ENCODE measurements around the gene VIPR2.
"Not testable (repeated sequence)": the region's sequence is repeated elsewhere in the genome, so short reads cannot be mapped to it uniquely, and the experiment has no call there.

VIPR2 gene

GRCh38 chr7:159007364-159007995, 137.2 kb downstream of the VIPR2 start:
- TF ChIP-seq CTCF (IDR thresholded peaks at IDR 0.05; ENCODE audit: low read depth, low read length), result no peak
- no peak for DNase-seq
- Histone ChIP-seq H3K4me3 (ENCODE audit: low read depth, low read length) (no peak overlapping the region), H3K27ac (no peak overlapping the region), H3K27me3 (ENCODE audit: insufficient read depth, low read depth, severe bottlenecking) (no peaks in the 10 kb centered on the region), H3K36me3 (no peaks in the 10 kb centered on the region), H3K9me3 (ENCODE audit: severe bottlenecking) (no peaks in the 10 kb centered on the region)

GRCh38 chr7:159006610-159007130, 138.0 kb downstream of the VIPR2 start:
- no peaks in the 10 kb centered on the region for H3K27me3 ChIP-seq (ENCODE audit: insufficient read depth, low read depth, severe bottlenecking)
- H3K36me3 ChIP-seq, result no peaks in the 10 kb centered on the region
- H3K4me3 ChIP-seq (ENCODE audit: low read depth, low read length), result no peak overlapping the region
- no peak for TF ChIP-seq CTCF (IDR thresholded peaks at IDR 0.05; ENCODE audit: low read depth, low read length)
- no peaks in the 10 kb centered on the region for H3K9me3 ChIP-seq (ENCODE audit: severe bottlenecking)
- H3K27ac ChIP-seq, result no peak overlapping the region
- no peak for DNase-seq

DNA sequence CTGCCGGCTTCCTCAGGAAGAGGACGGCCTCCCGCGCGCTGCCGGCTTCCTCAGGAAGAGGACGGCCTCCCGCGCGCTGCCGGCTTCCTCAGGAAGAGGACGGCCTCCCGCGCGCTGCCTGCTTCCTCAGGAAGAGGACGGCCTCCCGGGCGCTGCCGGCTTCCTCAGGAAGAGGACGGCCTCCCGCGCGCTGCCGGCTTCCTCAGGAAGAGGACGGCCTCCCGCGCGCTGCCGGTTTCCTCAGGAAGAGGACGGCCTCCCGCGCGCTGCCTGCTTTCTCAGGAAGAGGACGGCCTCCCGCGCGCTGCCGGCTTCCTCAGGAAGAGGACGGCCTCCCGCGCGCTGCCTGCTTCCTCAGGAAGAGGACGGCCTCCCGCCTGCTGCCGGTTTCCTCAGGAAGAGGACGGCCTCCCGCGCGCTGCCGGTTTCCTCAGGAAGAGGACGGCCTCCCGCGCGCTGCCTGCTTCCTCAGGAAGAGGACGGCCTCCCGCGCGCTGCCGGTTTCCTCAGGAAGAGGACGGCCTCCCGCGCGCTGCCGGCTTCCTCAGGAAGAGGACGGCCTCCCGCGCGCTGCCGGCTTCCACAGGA, 138.6 kb downstream of the VIPR2 start:
- H3K27ac ChIP-seq; H3K4me3 ChIP-seq (ENCODE audit: low read depth, low read length); H3K27me3 ChIP-seq (ENCODE audit: insufficient read depth, low read depth, severe bottlenecking); DNase-seq; H3K9me3 ChIP-seq (ENCODE audit: severe bottlenecking); H3K36me3 ChIP-seq: not testable (repeated sequence)

- Histone ChIP-seq H3K36me3 (no peaks in the 10 kb centered on the region), H3K27ac (no peak overlapping the region), H3K27me3 (ENCODE audit: insufficient read depth, low read depth, severe bottlenecking) (no peaks in the 10 kb centered on the region), H3K9me3 (ENCODE audit: severe bottlenecking) (no peaks in the 10 kb centered on the region), H3K4me3 (ENCODE audit: low read depth, low read length) (no peak overlapping the region)
- no peak for DNase-seq
- TF ChIP-seq CTCF (IDR thresholded peaks at IDR 0.05; ENCODE audit: low read depth, low read length), result no peak
These were observed 139.0 kb downstream of the VIPR2 start for GRCh38 chr7:159005618-159006017.

DNA sequence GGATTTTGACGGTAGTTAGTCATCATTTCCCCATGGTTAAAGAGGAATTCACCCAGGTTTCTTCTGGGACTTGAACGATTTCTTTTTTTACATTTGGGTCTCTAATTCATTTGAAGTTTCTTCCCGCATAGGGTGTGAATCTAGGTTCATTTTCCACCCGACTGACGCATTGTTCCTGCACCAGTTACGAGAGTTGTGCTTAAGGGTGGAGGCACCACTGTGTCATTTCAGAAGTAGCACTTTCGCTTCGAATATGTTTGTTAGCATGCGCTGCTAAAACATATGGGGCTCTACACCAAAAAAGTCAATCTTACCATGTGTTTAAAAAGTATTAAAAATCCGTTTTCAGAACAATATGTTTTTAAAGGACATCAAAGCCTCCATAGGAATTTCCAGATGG, 140.3 kb downstream of the VIPR2 start:
- Histone ChIP-seq H3K27ac (no peak overlapping the region), H3K36me3 (no peaks in the 10 kb centered on the region), H3K9me3 (ENCODE audit: severe bottlenecking) (no peaks in the 10 kb centered on the region), H3K4me3 (ENCODE audit: low read depth, low read length) (no peak overlapping the region), H3K27me3 (ENCODE audit: insufficient read depth, low read depth, severe bottlenecking) (no peaks in the 10 kb centered on the region)
- DNase-seq, result no peak
- TF ChIP-seq CTCF (IDR thresholded peaks at IDR 0.05; ENCODE audit: low read depth, low read length), result no peak

DNA sequence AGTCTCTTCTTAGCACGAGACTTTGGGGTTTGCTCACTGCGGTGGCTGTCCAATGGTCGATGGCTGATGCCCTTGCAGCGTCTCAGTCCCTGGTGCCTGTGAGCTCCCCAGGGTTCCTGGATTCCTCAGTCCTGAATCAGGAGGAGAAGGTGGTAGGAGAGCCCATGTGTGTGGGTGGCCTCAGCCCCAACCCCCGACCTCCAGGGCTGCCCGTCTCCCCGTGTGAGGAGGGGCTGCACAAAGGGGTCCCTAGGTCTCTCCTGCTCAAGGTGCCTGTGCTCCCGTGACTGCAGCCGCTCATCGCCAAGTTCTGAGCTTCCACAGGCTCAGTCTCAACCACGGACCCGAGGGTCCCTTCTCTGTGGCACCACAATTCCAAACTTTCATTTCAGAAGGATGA, 142.9 kb downstream of the VIPR2 start:
- Histone ChIP-seq H3K27ac (no peak overlapping the region), H3K27me3 (ENCODE audit: insufficient read depth, low read depth, severe bottlenecking) (no peaks in the 10 kb centered on the region), H3K9me3 (ENCODE audit: severe bottlenecking) (no peaks in the 10 kb centered on the region), H3K4me3 (ENCODE audit: low read depth, low read length) (no peak overlapping the region), H3K36me3 (no peaks in the 10 kb centered on the region)
- TF ChIP-seq CTCF (IDR thresholded peaks at IDR 0.05; ENCODE audit: low read depth, low read length), result no peak
- DNase-seq, result no peak

All from WERI-Rb-1 (cell line).